Activated T-cell treated with anti-CD3 and anti-CD28 coated beads, Interleukin-2, amount 50 U/mL, for 72 hours (primary cell): ENCODE measurements around the gene CLCN1. TPM values are rescaled to one million over a fixed set of nuclear protein-coding genes. Genes with fewer than 3 reads are reported as not detected.

ENCODE experiments used
- ATAC-seq, 2 donors: fragments of 150-1000 bp; cut with Tn5 transposase; replicated peaks in 1 of 2; 2 replicates each; pipeline ENCODE4 v1.10.0; 2021; ENCODE audit warnings: moderate library complexity in 2 of 2, mild to moderate bottlenecking in 1 of 2
- DNase-seq, 2 donors: peaks; one replicate each; pipeline ENCODE4 v3.0.0; 2021 to 2022; ENCODE audit warnings: mixed read lengths in 1 of 2
- H3K27ac Mint-ChIP-seq: one replicate; pipeline ENCODE4 v1.8.0; 2022; ENCODE audit warnings: mild to moderate bottlenecking, moderate library complexity, mixed read lengths
- H3K27me3 Mint-ChIP-seq: one replicate; pipeline ENCODE4 v1.8.0; 2022; ENCODE audit warnings: low read depth, mixed read lengths
- H3K36me3 Mint-ChIP-seq, 2 donors: one replicate each; pipeline ENCODE4 v1.8.0; 2022; ENCODE audit warnings: mixed read lengths in 2 of 2, mild to moderate bottlenecking in 1 of 2; ENCODE audit not compliant: insufficient read depth in 2 of 2
- H3K4me1 Mint-ChIP-seq: one replicate; pipeline ENCODE4 v1.8.0; 2022; ENCODE audit warnings: low read depth, mixed read lengths
- H3K4me3 Mint-ChIP-seq, 2 donors: one replicate each; pipeline ENCODE4 v1.8.0; 2022; ENCODE audit warnings: mild to moderate bottlenecking in 2 of 2, mixed read lengths in 2 of 2, moderate library complexity in 2 of 2
- H3K9me3 Mint-ChIP-seq, 2 donors: one replicate each; pipeline ENCODE4 v1.8.0; 2022; ENCODE audit warnings: mixed read lengths in 2 of 2
- total RNA-seq, 2 donors: library from RNA; stranded (reverse); gene quantifications; one replicate each; pipeline ENCODE4 v1.2.3, GENCODE V29; 2022

Gene CLCN1
- total RNA-seq, 2 donors from 2014 or later, result 0.09 TPM; not detected in 1

- H3K27ac Mint-ChIP-seq, result no peak within 1 kb of the TSS
These were observed 46.5 kb downstream of the CLCN1 start, which contains the start of gene FAM131B for GRCh38 chr7:143362131-143363015. FAM131B (minus strand) TSS chr7:143362713; CDS start chr7:143362603, 110 bp downstream.

DNA sequence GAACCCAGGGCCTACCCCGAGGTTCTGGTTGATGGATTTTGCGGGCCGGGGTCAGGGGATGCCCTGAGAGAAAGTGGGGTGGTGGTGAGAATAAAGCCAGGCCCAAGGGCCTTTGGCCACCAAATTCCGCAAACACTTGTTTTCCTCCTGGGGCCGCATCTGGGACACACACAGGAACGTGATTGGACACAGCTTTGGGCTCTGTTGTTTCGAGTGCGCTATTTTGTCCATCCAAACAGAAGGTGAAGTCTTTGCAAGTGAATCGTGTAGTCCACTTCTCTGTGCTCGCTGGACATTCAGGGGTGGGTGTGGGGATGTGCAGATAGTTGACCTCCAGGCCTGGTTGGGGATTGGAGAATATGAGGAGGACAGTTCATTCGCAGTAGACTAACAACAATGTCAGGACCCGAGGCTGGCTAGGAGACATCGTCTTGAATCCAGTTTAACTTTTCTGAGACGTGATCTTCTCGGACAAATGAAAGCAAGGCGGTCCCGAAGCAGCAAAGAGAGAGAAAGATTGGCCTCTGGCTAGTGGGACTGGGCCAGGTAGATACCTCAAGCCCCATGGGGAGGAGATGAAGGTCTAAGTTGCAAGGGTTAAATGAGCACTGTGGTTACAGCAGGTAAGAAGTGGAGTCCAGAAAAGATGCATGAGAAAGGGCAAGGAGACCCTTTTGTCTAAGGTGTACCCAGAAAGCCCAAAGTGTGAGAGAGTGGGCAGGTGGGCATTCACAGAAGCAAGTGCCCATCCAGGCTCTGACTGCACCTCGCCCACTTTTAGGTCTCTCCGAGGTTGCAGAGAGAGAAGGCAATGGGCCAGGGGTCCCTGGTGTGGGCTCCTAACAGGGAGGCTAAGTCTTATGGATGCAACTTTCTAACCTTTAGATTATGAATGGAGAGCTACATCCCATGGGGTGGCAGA is 47.4 kb downstream of the CLCN1 start:
- Mint-ChIP-seq H3K27me3 (peaks cover 45% of the 10 kb centered on the region), H3K27ac (no peak overlapping the region), H3K4me1 (peaks cover 13% of the 10 kb centered on the region), H3K4me3 (peak overlapping the region; percentile 44 to 69), H3K36me3 (peaks cover 2 to 4% of the 10 kb centered on the region in 2 donors), H3K9me3 (no peaks in the 10 kb centered on the region)
- ATAC-seq (no peak), DNase-seq (no peak)

More at GRCh38 chr7:143362131-143363015, 46.5 kb downstream of the CLCN1 start, which contains the start of gene FAM131B:
- peak within 1 kb of the TSS; percentile 86 to 93 for H3K4me3 Mint-ChIP-seq
- H3K36me3 Mint-ChIP-seq, result peaks cover 2 to 4% of the 10 kb centered on the region in 2 donors
- ATAC-seq, result peak; percentile 79
- peak; percentile 48 to 58 for DNase-seq
- H3K4me1 Mint-ChIP-seq, result peaks cover 13% of the 10 kb centered on the region
- H3K9me3 Mint-ChIP-seq, result no peaks in the 10 kb centered on the region
- H3K27me3 Mint-ChIP-seq, result peaks cover 45% of the 10 kb centered on the region

GRCh38 chr7:143367972-143368371 is 52.1 kb downstream of the CLCN1 start:
- H3K4me3 Mint-ChIP-seq, result no peak overlapping the region
- DNase-seq, result no peak
- peaks cover 17% of the 10 kb centered on the region for H3K4me1 Mint-ChIP-seq
- peaks cover 25% of the 10 kb centered on the region for H3K27me3 Mint-ChIP-seq
- no peaks in the 10 kb centered on the region for H3K36me3 Mint-ChIP-seq
- peaks cover 0 to 1% of the 10 kb centered on the region in 2 donors for H3K9me3 Mint-ChIP-seq
- no peak for ATAC-seq
- H3K27ac Mint-ChIP-seq, result no peak overlapping the region

GRCh38 chr7:143368387-143368786 is 52.5 kb downstream of the CLCN1 start:
- H3K27me3 Mint-ChIP-seq, result peaks cover 21% of the 10 kb centered on the region
- no peak for ATAC-seq
- no peaks in the 10 kb centered on the region for H3K36me3 Mint-ChIP-seq
- peaks cover 0 to 1% of the 10 kb centered on the region in 2 donors for H3K9me3 Mint-ChIP-seq
- no peak for DNase-seq
- H3K4me3 Mint-ChIP-seq, result no peak overlapping the region
- peaks cover 14% of the 10 kb centered on the region for H3K4me1 Mint-ChIP-seq
- H3K27ac Mint-ChIP-seq, result no peak overlapping the region

DNA sequence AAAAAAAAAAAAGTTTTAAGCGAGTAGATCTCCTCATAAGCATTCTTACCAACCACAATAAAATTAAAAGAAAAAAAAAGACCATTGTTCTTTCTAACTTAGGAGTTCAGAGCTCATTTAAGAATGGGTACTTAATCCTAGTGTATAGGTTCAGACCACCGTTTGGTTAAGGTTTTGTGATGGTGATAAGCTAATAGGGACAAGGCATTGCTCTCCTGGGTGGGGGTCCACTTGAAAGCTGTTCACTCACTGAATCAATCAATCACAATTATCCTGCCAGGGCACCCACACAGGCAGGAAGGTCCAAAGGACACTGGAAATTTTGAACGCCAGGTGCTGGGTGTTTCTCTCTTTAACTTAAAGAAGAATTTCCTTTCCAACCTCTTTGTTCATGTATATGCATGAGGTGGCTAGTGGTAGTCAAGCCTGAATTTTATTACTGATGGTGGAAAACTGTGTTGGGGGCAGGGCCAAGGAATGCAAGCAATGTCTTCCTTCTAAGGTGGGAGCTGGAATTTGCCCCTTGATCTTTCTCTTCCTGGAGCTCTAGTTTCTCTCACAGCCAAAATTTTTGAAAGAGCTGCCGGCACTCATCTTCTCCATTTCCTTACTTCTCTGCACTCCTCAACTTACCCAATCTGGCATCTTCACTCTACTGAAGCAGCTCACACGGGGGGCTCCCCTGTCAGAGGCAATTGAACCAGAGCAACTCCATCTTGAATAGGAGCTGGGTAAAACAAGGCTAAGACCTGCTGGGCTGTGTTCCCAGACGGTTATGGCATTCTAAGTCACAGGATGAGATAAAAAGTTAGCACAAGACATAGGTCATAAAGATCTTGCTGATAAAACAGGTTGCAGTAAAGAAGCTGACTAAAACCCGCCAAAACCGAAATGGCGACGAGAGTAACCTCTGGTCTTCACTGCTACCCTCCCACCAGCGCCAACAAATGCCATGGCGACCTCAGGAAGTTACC is 54.1 kb downstream of the CLCN1 start:
- peaks cover 22% of the 10 kb centered on the region for H3K4me1 Mint-ChIP-seq
- ATAC-seq (no peak), DNase-seq (peak in 1 of 2 donors; percentile 15)
- no peak overlapping the region for H3K27ac Mint-ChIP-seq
- H3K9me3 Mint-ChIP-seq, result peaks cover 0 to 1% of the 10 kb centered on the region in 2 donors
- H3K27me3 Mint-ChIP-seq, result peaks cover 5% of the 10 kb centered on the region
- no peak overlapping the region for H3K4me3 Mint-ChIP-seq
- no peaks in the 10 kb centered on the region for H3K36me3 Mint-ChIP-seq

- peak; percentile 49 to 72 for DNase-seq
- ATAC-seq, result peak; percentile 67 to 78
- Mint-ChIP-seq H3K4me1 (peaks cover 43% of the 10 kb centered on the region), H3K9me3 (peaks cover 0 to 1% of the 10 kb centered on the region in 2 donors), H3K4me3 (peak overlapping the region in 1 of 2 donors; percentile 8), H3K36me3 (no peaks in the 10 kb centered on the region), H3K27me3 (no peaks in the 10 kb centered on the region), H3K27ac (peak overlapping the region; percentile 3)
These were observed 56.2 kb downstream of the CLCN1 start for GRCh38 chr7:143372070-143372469.

DNA sequence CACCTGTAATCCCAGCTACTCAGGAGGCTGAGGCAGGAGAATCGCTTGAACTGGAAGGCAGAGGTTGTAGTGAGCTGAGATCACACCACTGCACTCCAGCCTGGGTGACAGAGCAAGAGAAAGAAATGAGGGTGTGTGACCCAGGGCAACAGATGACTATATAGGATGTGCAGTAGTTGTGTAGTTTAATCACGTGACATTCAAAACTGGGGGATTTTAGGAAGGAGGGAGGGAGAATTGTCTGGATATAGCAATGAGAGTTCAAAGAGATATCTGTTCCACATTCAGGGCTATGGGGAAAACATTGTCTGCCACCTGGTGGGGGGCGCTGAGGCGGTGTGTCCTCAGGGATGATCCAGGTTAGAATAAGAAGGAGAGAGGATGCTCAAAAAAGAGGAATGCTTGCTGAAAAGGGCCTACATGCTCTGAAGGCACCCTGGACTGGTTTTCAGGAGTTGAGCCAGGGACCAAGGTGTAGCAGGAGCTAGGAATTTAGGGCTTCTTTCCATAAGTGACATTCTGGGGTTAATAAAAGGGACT is 57.4 kb downstream of the CLCN1 start:
- DNase-seq, result no peak
- peaks cover 0 to 1% of the 10 kb centered on the region in 2 donors for H3K9me3 Mint-ChIP-seq
- no peaks in the 10 kb centered on the region for H3K36me3 Mint-ChIP-seq
- ATAC-seq, result no peak
- H3K4me1 Mint-ChIP-seq, result peaks cover 52% of the 10 kb centered on the region
- H3K27me3 Mint-ChIP-seq, result no peaks in the 10 kb centered on the region
- H3K27ac Mint-ChIP-seq, result peak overlapping the region; percentile 34
- no peak overlapping the region for H3K4me3 Mint-ChIP-seq

DNA sequence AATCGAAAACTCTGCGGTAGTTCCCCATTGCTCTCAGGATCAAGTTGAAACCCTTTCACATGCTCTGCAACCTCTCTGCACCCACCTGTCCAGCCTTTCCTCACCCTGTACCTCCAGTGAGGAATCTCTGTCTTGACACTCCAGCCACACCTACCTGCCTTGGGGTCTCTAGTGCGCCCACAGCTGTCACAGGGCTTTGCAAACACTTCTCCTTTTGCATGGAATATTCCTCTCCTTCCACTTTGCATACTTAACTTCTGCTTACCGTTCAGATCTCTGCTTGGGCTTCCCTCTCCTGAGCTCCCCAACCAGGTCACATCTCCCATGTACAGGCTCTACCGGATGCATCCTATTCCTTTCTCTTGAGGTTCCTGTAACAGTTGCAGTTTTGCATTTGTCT is 58.6 kb downstream of the CLCN1 start:
- H3K27me3 Mint-ChIP-seq, result no peaks in the 10 kb centered on the region

DNA sequence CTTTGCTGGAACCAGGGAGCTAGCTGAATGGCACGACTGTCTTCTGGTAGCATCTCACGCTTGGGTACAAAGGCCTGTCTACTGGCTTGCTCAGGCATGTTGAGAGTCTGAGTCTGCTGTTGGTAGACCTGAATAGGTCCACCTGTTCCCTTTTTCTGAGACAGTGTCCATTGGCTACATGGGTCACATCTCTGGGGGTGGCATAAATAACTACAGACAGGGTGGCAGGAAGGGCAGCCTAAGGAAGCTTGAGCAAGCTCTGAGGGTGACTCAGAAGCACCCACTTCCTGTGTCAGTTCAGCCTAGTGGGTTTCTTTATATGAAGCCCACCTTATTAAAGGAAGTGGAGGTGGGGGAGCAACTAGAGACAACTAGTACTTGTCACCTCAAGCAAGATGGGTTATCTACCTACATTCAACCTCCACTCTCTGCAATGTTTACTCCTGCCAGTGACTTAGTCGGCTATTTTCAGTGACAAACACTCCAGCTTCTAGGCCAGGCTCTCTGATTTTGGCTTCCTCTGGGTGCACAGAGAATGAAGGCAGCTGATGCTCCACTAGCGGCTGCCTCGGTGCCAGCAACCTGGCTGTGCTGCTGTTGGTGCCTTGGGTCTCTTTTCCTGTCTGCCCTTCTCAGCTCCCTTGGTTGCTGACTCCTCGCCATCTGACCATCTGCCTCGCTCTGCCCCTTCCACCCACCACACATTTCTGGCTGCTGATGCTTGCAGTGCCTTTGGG is 59.6 kb downstream of the CLCN1 start:
- DNase-seq (peak; percentile 50 to 55), ATAC-seq (peak; percentile 68 to 69)
- peaks cover 64% of the 10 kb centered on the region for H3K4me1 Mint-ChIP-seq
- peak overlapping the region; percentile 60 to 65 for H3K4me3 Mint-ChIP-seq
- H3K36me3 Mint-ChIP-seq, result no peaks in the 10 kb centered on the region
- H3K9me3 Mint-ChIP-seq, result peaks cover 0 to 1% of the 10 kb centered on the region in 2 donors
- peak overlapping the region; percentile 92 for H3K27ac Mint-ChIP-seq
- H3K27me3 Mint-ChIP-seq, result no peaks in the 10 kb centered on the region

More for the DNA sequence above, 58.6 kb downstream of the CLCN1 start:
- Mint-ChIP-seq H3K4me1 (peaks cover 64% of the 10 kb centered on the region), H3K36me3 (no peaks in the 10 kb centered on the region), H3K4me3 (no peak overlapping the region), H3K27ac (peak overlapping the region; percentile 92), H3K9me3 (peaks cover 0 to 1% of the 10 kb centered on the region in 2 donors)
- ATAC-seq, result no peak
- DNase-seq, result no peak

DNA sequence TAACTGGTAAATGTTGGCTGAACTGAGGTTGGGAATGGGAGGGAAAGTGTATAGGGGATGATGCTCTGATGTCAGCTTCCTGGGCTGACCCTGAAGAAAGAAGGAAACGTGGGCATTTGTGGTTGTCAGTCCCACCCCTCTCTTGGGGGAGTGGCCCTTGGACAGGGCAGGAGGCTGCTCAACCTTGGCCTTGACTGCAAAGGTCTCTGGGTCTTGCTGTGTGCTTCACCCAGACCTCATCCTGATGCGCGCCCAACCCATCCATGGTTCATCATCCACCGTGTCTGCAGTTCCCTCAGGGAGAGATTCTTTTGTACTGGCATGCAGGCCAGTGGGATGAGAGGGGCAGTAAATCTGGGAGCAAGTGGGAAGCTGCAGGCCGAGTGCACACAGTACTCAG is 60.5 kb downstream of the CLCN1 start:
- H3K27me3 Mint-ChIP-seq, result no peaks in the 10 kb centered on the region
- H3K4me3 Mint-ChIP-seq, result peak overlapping the region in 1 of 2 donors; percentile 17
- ATAC-seq (no peak), DNase-seq (no peak)
- H3K27ac Mint-ChIP-seq, result peak overlapping the region; percentile 92
- peaks cover 0 to 1% of the 10 kb centered on the region in 2 donors for H3K9me3 Mint-ChIP-seq
- peaks cover 64% of the 10 kb centered on the region for H3K4me1 Mint-ChIP-seq
- no peaks in the 10 kb centered on the region for H3K36me3 Mint-ChIP-seq

- Mint-ChIP-seq H3K4me1 (peaks cover 44% of the 10 kb centered on the region), H3K27ac (peak overlapping the region; percentile 91), H3K36me3 (no peaks in the 10 kb centered on the region), H3K9me3 (no peaks in the 10 kb centered on the region), H3K4me3 (peak overlapping the region; percentile 84 to 90), H3K27me3 (no peaks in the 10 kb centered on the region)
- ATAC-seq, result peak; percentile 0 to 2
- peak in 1 of 2 donors; percentile 38 for DNase-seq
These were observed 63.8 kb downstream of the CLCN1 start for GRCh38 chr7:143379611-143380259.
